Thoracic aorta (tissue), 2 donors: ENCODE results near the gene MTRF1. TPM values are rescaled to one million over a fixed set of nuclear protein-coding genes. Genes with fewer than 3 reads are reported as not detected.
"Not testable (repeated sequence)": the region's sequence is repeated elsewhere in the genome, so short reads cannot be mapped to it uniquely, and the experiment has no call there.

ENCODE experiments used
- ATAC-seq: fragments of 150-250 bp; one replicate; pipeline ENCODE4 v1.8.0; 2017; ENCODE audit warnings: low read depth; ENCODE audit not compliant: insufficient number of reproducible peaks, low FRiP score
- DNase-seq: peaks from one replicate; pipeline ENCODE4 v3.0.0-alpha.2; 2020; ENCODE audit warnings: low spot score
- H3K27ac ChIP-seq, 2 donors: fragments of 200-600 bp; sonication (generic); 1 replicate in 1 of 2; 2 replicates in 1 of 2; pipeline ENCODE4 v1.5.1; 2016; ENCODE audit warnings: mild to moderate bottlenecking in 2 of 2, moderate library complexity in 2 of 2
- H3K27me3 ChIP-seq: fragments of 200-600 bp; sonication (generic); replicated peaks from 2 replicates; pipeline ENCODE4 v1.6.0; 2016; ENCODE audit warnings: mild to moderate bottlenecking; ENCODE audit not compliant: insufficient read depth
- H3K36me3 ChIP-seq: fragments of 200-600 bp; sonication (generic); one replicate; pipeline ENCODE4 v1.5.1; 2016
- H3K4me1 ChIP-seq, 2 donors: fragments of 200-600 bp; sonication (generic); 1 replicate in 1 of 2; 2 replicates in 1 of 2; pipeline versions ENCODE4 v1.5.1 to v1.6.0; 2016; ENCODE audit warnings: low read depth in 2 of 2, mild to moderate bottlenecking in 1 of 2; ENCODE audit not compliant: control insufficient read depth in 1 of 2
- H3K4me3 ChIP-seq: fragments of 200-600 bp; sonication (generic); 2 replicates; pipeline ENCODE4 v1.5.1; 2016; ENCODE audit warnings: mild to moderate bottlenecking
- H3K9me3 ChIP-seq: fragments of 200-600 bp; sonication (generic); 2 replicates; pipeline ENCODE4 v1.5.1; 2016
- total RNA-seq, 2 donors: library from RNA; depleted of rRNA; stranded (reverse); fragments of >200 nt; gene quantifications; one replicate each; pipeline versions ENCODE4 v1.1.0 to v1.2.3, GENCODE V29; 2016
- TF ChIP-seq, protein P1 (sequence below): fragments of 200-600 bp; sonication (generic); IDR thresholded peaks from one replicate; pipeline ENCODE4 v1.5.1; 2019; ENCODE audit warnings: antibody characterized with exemption

Gene MTRF1
- total RNA-seq, 2 donors from 2014 or later = 2.3 to 13.9 TPM

DNA sequence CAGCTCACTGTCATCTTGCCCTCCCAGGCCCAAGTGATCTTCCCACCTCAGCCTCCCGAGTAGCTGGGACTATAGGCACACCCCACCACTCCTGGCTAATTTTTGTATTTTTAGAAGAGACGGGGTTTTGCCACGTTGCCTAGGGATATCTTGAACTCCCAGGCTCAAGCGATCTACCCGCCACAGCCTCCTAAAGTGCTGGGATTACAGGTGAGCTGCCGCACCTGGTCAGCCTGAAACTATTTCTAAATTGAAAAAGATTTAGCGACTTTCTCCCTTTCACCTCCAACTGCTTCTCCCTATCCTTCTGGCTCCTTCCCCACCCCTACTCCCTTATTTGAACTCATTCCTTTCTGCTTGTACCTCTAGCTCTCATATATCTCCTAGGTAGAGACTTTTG is 27.9 kb upstream of the MTRF1 start:
- no peak overlapping the region for H3K27ac ChIP-seq
- H3K9me3 ChIP-seq = no peaks in the 10 kb centered on the region
- H3K27me3 ChIP-seq = no peaks in the 10 kb centered on the region
- no peak for ATAC-seq
- DNase-seq = no peak
- H3K4me1 ChIP-seq = no peaks in the 10 kb centered on the region
- H3K36me3 ChIP-seq = no peaks in the 10 kb centered on the region
- no peak overlapping the region for H3K4me3 ChIP-seq
- TF ChIP-seq, protein P1, sequence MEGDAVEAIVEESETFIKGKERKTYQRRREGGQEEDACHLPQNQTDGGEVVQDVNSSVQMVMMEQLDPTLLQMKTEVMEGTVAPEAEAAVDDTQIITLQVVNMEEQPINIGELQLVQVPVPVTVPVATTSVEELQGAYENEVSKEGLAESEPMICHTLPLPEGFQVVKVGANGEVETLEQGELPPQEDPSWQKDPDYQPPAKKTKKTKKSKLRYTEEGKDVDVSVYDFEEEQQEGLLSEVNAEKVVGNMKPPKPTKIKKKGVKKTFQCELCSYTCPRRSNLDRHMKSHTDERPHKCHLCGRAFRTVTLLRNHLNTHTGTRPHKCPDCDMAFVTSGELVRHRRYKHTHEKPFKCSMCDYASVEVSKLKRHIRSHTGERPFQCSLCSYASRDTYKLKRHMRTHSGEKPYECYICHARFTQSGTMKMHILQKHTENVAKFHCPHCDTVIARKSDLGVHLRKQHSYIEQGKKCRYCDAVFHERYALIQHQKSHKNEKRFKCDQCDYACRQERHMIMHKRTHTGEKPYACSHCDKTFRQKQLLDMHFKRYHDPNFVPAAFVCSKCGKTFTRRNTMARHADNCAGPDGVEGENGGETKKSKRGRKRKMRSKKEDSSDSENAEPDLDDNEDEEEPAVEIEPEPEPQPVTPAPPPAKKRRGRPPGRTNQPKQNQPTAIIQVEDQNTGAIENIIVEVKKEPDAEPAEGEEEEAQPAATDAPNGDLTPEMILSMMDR = no peak

DNA sequence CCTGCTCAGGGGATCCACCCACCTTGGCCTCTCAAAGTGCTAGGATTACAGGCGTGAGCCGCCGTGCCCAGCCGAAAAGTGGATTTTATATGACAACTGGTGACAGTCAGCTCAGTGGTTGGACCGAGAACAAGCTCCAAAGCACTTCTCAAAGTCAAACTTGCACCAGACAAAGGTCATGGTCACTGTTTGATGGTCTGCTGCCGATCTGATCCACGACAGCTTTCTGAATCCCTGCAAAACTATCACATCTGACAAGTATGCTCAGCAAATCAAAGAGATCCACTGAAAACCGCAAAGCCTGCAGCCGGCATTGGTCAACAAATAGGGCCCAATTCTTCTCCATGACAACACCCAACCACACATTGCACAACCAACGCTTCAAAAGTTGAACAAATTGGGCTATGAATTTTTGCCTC is 26.1 kb upstream of the MTRF1 start:
- no peak for ATAC-seq
- Histone ChIP-seq H3K27ac (no peak overlapping the region), H3K4me3 (no peak overlapping the region), H3K9me3 (no peaks in the 10 kb centered on the region), H3K27me3 (no peaks in the 10 kb centered on the region), H3K4me1 (no peaks in the 10 kb centered on the region), H3K36me3 (no peaks in the 10 kb centered on the region)
- TF ChIP-seq, protein P1 = no peak
- DNase-seq = no peak

- ATAC-seq (no peak), DNase-seq (no peak)
- H3K4me3 ChIP-seq = no peak overlapping the region
- no peak overlapping the region for H3K27ac ChIP-seq
- H3K36me3 ChIP-seq = no peaks in the 10 kb centered on the region
- no peaks in the 10 kb centered on the region for H3K9me3 ChIP-seq
- TF ChIP-seq, protein P1 = no peak
- H3K27me3 ChIP-seq = no peaks in the 10 kb centered on the region
- H3K4me1 ChIP-seq = no peaks in the 10 kb centered on the region
Observed at GRCh38 chr13:41286370-41286769, 23.0 kb upstream of the MTRF1 start.

- Histone ChIP-seq H3K27me3 (no peaks in the 10 kb centered on the region), H3K9me3 (no peaks in the 10 kb centered on the region), H3K27ac (no peak overlapping the region), H3K4me1 (no peaks in the 10 kb centered on the region), H3K4me3 (no peak overlapping the region), H3K36me3 (no peaks in the 10 kb centered on the region)
- no peak for ATAC-seq
- TF ChIP-seq, protein P1 = no peak
- DNase-seq = no peak
Observed at GRCh38 chr13:41284512-41285288, 21.3 kb upstream of the MTRF1 start.

DNA sequence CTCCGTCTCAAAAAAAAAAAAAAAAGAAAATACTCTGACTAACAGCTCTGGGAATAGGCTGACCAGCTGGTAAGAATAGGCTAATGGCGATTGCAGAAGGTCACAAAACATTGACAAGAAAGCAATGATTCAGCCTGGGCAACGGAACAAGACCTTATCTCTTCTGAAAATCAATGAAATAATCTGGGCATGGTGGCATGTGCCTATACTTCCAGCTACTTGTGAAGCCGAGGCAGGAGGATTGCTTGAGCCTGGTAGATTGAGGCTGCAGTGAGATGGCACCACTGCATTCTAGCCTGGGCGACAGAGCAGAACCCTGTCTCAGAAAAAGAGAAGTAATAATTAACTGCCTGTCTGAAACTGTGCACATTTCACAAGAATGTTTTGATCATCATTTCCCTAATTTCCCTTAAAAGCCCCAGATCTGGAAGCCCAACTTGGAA is 18.8 kb upstream of the MTRF1 start:
- Histone ChIP-seq H3K36me3 (no peaks in the 10 kb centered on the region), H3K4me3 (no peak overlapping the region), H3K27ac (no peak overlapping the region), H3K4me1 (no peaks in the 10 kb centered on the region), H3K27me3 (no peaks in the 10 kb centered on the region), H3K9me3 (no peaks in the 10 kb centered on the region)
- DNase-seq (no peak), ATAC-seq (no peak)
- TF ChIP-seq, protein P1 = no peak

GRCh38 chr13:41279156-41279555 is 15.8 kb upstream of the MTRF1 start:
- H3K9me3 ChIP-seq, H3K4me1 ChIP-seq, DNase-seq, H3K27me3 ChIP-seq, ATAC-seq, H3K27ac ChIP-seq, H3K4me3 ChIP-seq, H3K36me3 ChIP-seq: not testable (repeated sequence)
